GM12878 (cell line): ENCODE results near the gene MAPKBP1. TPM values are rescaled to one million over a fixed set of nuclear protein-coding genes. Genes with fewer than 3 reads are reported as not detected.

Source experiments
- ATAC-seq: fragments of 200-7000 bp; cut with Tn5 transposase; 3 replicates; pipeline ENCODE4 v1.9.1; 2020; ENCODE audit warnings: mild to moderate bottlenecking, moderate library complexity
- BruUV-seq: library from RNA; stranded (reverse); fragments of 400-500 nt; replicated peaks from 2 replicates; lab custom pipeline; 2021; lab: Mats Ljungman, UMichigan
- CTCF ChIA-PET: fragments of 300-600 bp; sonication (Branson Sonifier 250); formaldehyde crosslinking; extraction: SDS; loops from one replicate; lab custom pipeline; 2021; ENCODE audit warnings: inconsistent platforms; lab: Yijun Ruan, JAX
- POLR2A ChIA-PET: fragments of 350-600 bp; formaldehyde crosslinking; extraction: SDS; loops from one replicate; lab custom pipeline; 2021; ENCODE audit warnings: inconsistent platforms; lab: Charles Lee
- RAD21 ChIA-PET: fragments of 300-600 bp; sonication (Branson Sonifier 250); formaldehyde crosslinking; loops from one replicate; lab custom pipeline; 2023; ENCODE audit warnings: antibody characterized with exemption; ENCODE audit not compliant: unreplicated experiment; lab: Charles Lee
- SMC1A ChIA-PET: fragments of 300-600 bp; sonication (Branson Sonifier 250); formaldehyde crosslinking; loops from one replicate; lab custom pipeline; 2023; ENCODE audit not compliant: unreplicated experiment, uncharacterized antibody; lab: Charles Lee
- DNase-seq: peaks from one replicate; pipeline ENCODE4 v3.0.0-alpha.2; 2011; ENCODE audit warnings: low read depth, low spot score
- FAIRE-seq: peaks from 3 replicates; lab custom pipeline; 2011; peaks lifted over from hg19 to GRCh38; lab: Jason Lieb, UNC
- H2AFZ ChIP-seq: 2 replicates; pipeline ENCODE4 v1.6.0; 2011; ENCODE audit warnings: low read depth, low read length, control low read depth; ENCODE audit not compliant: control insufficient read depth
- H3K27ac ChIP-seq: 2 replicates; pipeline ENCODE4 v1.5.1; 2011; ENCODE audit warnings: control low read depth; ENCODE audit not compliant: control insufficient read depth, insufficient read depth
- H3K27me3 ChIP-seq, 2 experiments: replicated peaks in 1 of 2; 2 replicates each; pipeline versions ENCODE4 v1.6.0 to v1.6.1; 2011; ENCODE audit warnings: low read length in 1 of 2; ENCODE audit not compliant: control insufficient read depth in 2 of 2, insufficient read depth in 2 of 2
- H3K36me3 ChIP-seq, 2 experiments: 2 replicates each; pipeline ENCODE4 v1.5.1; 2011; ENCODE audit warnings: low read length in 1 of 2; ENCODE audit not compliant: control insufficient read depth in 2 of 2, insufficient read depth in 2 of 2
- H3K4me1 ChIP-seq: 2 replicates; pipeline ENCODE4 v1.6.1; 2011; ENCODE audit warnings: mild to moderate bottlenecking, low read length, moderate library complexity, mixed read lengths; ENCODE audit not compliant: control insufficient read depth, insufficient read depth
- H3K4me2 ChIP-seq: 2 replicates; pipeline ENCODE4 v1.6.0; 2011; ENCODE audit warnings: control low read depth; ENCODE audit not compliant: control insufficient read depth, insufficient read depth
- H3K4me3 ChIP-seq: fragments of 200-600 bp; sonication (generic); 2 replicates; pipeline ENCODE4 v1.5.1; 2016
- H3K79me2 ChIP-seq: 2 replicates; pipeline ENCODE4 v1.6.0; 2011; ENCODE audit warnings: low read length; ENCODE audit not compliant: control insufficient read depth, insufficient read depth
- H3K9ac ChIP-seq: 2 replicates; pipeline ENCODE4 v1.8.0; 2011; ENCODE audit warnings: low read length, control low read depth, mixed read lengths; ENCODE audit not compliant: control insufficient read depth, insufficient read depth
- H3K9me3 ChIP-seq: replicated peaks from 3 replicates; pipeline ENCODE4 v1.5.1; 2011; ENCODE audit warnings: mild to moderate bottlenecking, low read length; ENCODE audit not compliant: control insufficient read depth, insufficient read depth
- H4K20me1 ChIP-seq: 2 replicates; pipeline ENCODE4 v1.6.0; 2011; ENCODE audit not compliant: control insufficient read depth, insufficient read depth
- BHLHE40 ChIP-seq, 2 experiments: fragments of 450-650 bp in 1 of 2; IDR thresholded peaks; 2 replicates each; pipeline ENCODE4 v1.6.1; 2011 to 2017; ENCODE audit warnings: low read depth in 2 of 2, borderline replicate concordance in 1 of 2, improper control_type of control experiment in 1 of 2, low read length in 1 of 2, mild to moderate bottlenecking in 1 of 2
- CREB1 ChIP-seq: IDR thresholded peaks from 2 replicates; pipeline ENCODE4 v1.6.1; 2012; ENCODE audit warnings: low read depth, mild to moderate bottlenecking, inconsistent platforms
- EP300 ChIP-seq, 2 experiments: fragments of 150-350 bp in 1 of 2; IDR thresholded peaks; 2 replicates each; pipeline ENCODE4 v1.6.1; 2011 to 2012; ENCODE audit warnings: low read depth in 2 of 2, low read length in 2 of 2, borderline replicate concordance in 1 of 2, improper control_type of control experiment in 1 of 2, inconsistent platforms in 1 of 2; ENCODE audit not compliant: control insufficient read depth in 1 of 2
- GABPA ChIP-seq: IDR thresholded peaks from 2 replicates; pipeline ENCODE4 v1.6.1; 2014; ENCODE audit warnings: antibody characterized with exemption, low read depth, mild to moderate bottlenecking, inconsistent platforms
- MYC ChIP-seq: IDR thresholded peaks from 2 replicates; pipeline ENCODE4 v1.6.1; 2011; ENCODE audit warnings: mild to moderate bottlenecking, low read length, moderate library complexity, inconsistent platforms; ENCODE audit not compliant: insufficient read depth, insufficient replicate concordance, insufficient read length, severe bottlenecking
- NR2C2 ChIP-seq: IDR thresholded peaks from 2 replicates; pipeline ENCODE4 v1.6.1; 2011; ENCODE audit warnings: borderline replicate concordance, low read depth; ENCODE audit not compliant: control insufficient read depth, insufficient read length
- PBX3 ChIP-seq: IDR thresholded peaks from 2 replicates; pipeline ENCODE4 v1.6.1; 2011; ENCODE audit warnings: mild to moderate bottlenecking, low read depth, low read length, moderate library complexity; ENCODE audit not compliant: insufficient replicate concordance
- POU2F2 ChIP-seq: IDR thresholded peaks from 3 replicates; pipeline ENCODE4 v1.6.1; 2011; ENCODE audit warnings: low read depth, mild to moderate bottlenecking, low read length, borderline replicate concordance
- RB1 ChIP-seq: fragments of 450-650 bp; formaldehyde crosslinking; IDR thresholded peaks from 2 replicates; pipeline ENCODE4 v1.6.1; 2017; ENCODE audit warnings: mild to moderate bottlenecking, borderline replicate concordance
- RELA ChIP-seq: fragments of 450-650 bp; IDR thresholded peaks from 2 replicates; pipeline ENCODE4 v1.8.0; 2014; ENCODE audit warnings: borderline replicate concordance; ENCODE audit not compliant: partially characterized antibody
- ZNF207 ChIP-seq: fragments of 450-650 bp; IDR thresholded peaks from 2 replicates; pipeline ENCODE4 v1.6.1; 2014; ENCODE audit warnings: antibody characterized with exemption, mild to moderate bottlenecking, borderline replicate concordance
- ZNF622 ChIP-seq: fragments of 450-650 bp; IDR thresholded peaks from 2 replicates; pipeline ENCODE4 v1.6.1; 2017; ENCODE audit warnings: mild to moderate bottlenecking, inconsistent platforms
- WGBS: methylation state at CpG from one replicate; pipeline ENCODE4 v1.1.6; 2016; ENCODE audit warnings: low lambda C conversion rate; ENCODE audit not compliant: insufficient replicate concordance, insufficient coverage; ENCODE audit errors: missing lambda C conversion rate; 5-methylcytosine and 5-hydroxymethylcytosine counted together
- in situ Hi-C: fragments of 300-500 bp; cut with MboI; formaldehyde crosslinking; loops from 9 replicates; pipeline ENCODE4 v1.14.3; 2018; ENCODE audit warnings: mixed read lengths
- intact Hi-C: fragments of 100-400 bp; cut with micrococcal nuclease; formaldehyde crosslinking; loops from one replicate; pipeline ENCODE4 v1.14.2; 2022; ENCODE audit not compliant: unreplicated experiment
- polyA plus RNA-seq, 11 experiments: library from polyadenylated mRNA; depleted of rRNA in 4 of 11; unstranded in 6 of 11; stranded (reverse) in 5 of 11; fragments of >200 nt; fragmentation: Nextera tagmentation in 4 of 11; fragmentation: Illumina TruSeq in 1 of 11; extraction: Ambion mirVana in 4 of 11; extraction: Trizol in 1 of 11; gene quantifications; 1 replicate in 1 of 11; 2 replicates in 10 of 11; pipeline versions ENCODE4 v1.2.1 to v1.2.3, GENCODE V29; 2011 to 2016; ENCODE audit warnings: inconsistent platforms in 2 of 11, missing spikeins in 2 of 11, low read depth in 1 of 11
- total RNA-seq, 4 experiments: library from RNA; depleted of rRNA in 3 of 4; stranded (reverse); fragments of >200 nt in 3 of 4; fragmentation: Illumina TruSeq in 1 of 4; extraction: Trizol in 1 of 4; gene quantifications; 2 replicates each; pipeline versions ENCODE4 v1.2.1 to v1.2.3, GENCODE V29; 2013 to 2021
- TF ChIP-seq, protein P1 (sequence below): fragments of 450-650 bp; IDR thresholded peaks from 2 replicates; pipeline ENCODE4 v1.6.1; 2016; ENCODE audit warnings: mild to moderate bottlenecking

The MAPKBP1 gene
- total and polyA plus RNA-seq, 10 of the 15 experiments (the other 5 are each of a cell fraction or from before 2014, with no cell fraction given): 0.44 to 19.0 (median 7.3) TPM

DNA sequence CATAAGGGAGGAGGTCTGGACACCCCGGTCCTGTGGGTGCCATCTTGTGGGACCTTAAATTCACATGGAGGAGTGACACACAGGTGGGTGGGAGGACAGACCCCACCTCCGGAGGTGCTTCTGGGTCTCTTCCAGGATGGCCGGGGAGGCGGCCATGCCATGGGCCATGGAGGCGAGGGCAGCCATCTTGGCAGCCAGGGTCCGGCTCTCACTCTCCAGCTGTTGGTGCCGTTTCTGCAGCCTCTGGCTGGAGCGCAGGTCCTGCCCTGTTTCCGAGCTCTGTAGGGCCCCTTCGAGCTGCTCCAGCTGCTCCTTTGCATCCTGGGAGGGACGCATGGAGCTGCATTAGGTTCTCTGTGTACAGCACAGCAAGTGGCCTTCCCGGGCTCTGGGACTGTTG is 100.5 kb downstream of the MAPKBP1 start:
- no peak overlapping the region for H3K9ac ChIP-seq
- H3K36me3 ChIP-seq: no peaks in the 10 kb centered on the region
- no peak overlapping the region for H2AFZ ChIP-seq
- no peaks in the 10 kb centered on the region for H4K20me1 ChIP-seq
- SMC1A ChIA-PET: no interaction called here
- CTCF ChIA-PET: no interaction called here
- H3K27ac ChIP-seq: no peak overlapping the region
- POLR2A ChIA-PET: no interaction called here
- FAIRE-seq (no peak), DNase-seq (no peak), ATAC-seq (no peak)
- intact Hi-C loops (no loop called here), in situ Hi-C loops (no loop called here)
- RAD21 ChIA-PET: no interaction called here
- H3K9me3 ChIP-seq: no peaks in the 10 kb centered on the region
- no peak overlapping the region for H3K4me3 ChIP-seq
- H3K79me2 ChIP-seq: no peaks in the 10 kb centered on the region
- WGBS: 52% methylated on average over 12 of the region's 12 CpGs
- no peak for TF ChIP-seq ZNF622
- TF ChIP-seq POU2F2: no peak
- no peak for TF ChIP-seq ZNF207
- no peak for TF ChIP-seq EP300 (IDR thresholded peaks at IDR 0.05; ENCODE audit: borderline replicate concordance in 1 of 2, control insufficient read depth in 1 of 2, low read depth in 2 of 2, low read length in 2 of 2)
- TF ChIP-seq MYC: no peak
- TF ChIP-seq CREB1: no peak
- no peaks in the 10 kb centered on the region; a peak in 2 of 4 replicates for H3K27me3 ChIP-seq
- no peak overlapping the region for H3K4me2 ChIP-seq
- no TSS peak for BruUV-seq
- no peaks in the 10 kb centered on the region for H3K4me1 ChIP-seq

GRCh38 chr15:41876007-41876406 is 101.7 kb downstream of the MAPKBP1 start:
- H3K79me2 ChIP-seq: no peaks in the 10 kb centered on the region
- FAIRE-seq (no peak), DNase-seq (no peak), ATAC-seq (no peak)
- H3K27me3 ChIP-seq: no peaks in the 10 kb centered on the region; a peak in 2 of 4 replicates
- ChIA-PET POLR2A (no interaction called here), RAD21 (no interaction called here), SMC1A (no interaction called here), CTCF (no interaction called here)
- H3K4me1 ChIP-seq: no peaks in the 10 kb centered on the region
- H3K27ac ChIP-seq: no peak overlapping the region
- no peak overlapping the region for H3K4me2 ChIP-seq
- no peaks in the 10 kb centered on the region for H4K20me1 ChIP-seq
- in situ Hi-C loops: no loop called here
- H3K4me3 ChIP-seq: no peak overlapping the region
- no peak overlapping the region for H2AFZ ChIP-seq
- H3K9ac ChIP-seq: no peak overlapping the region
- WGBS: 32% methylated on average over 13 of the region's 13 CpGs
- no peaks in the 10 kb centered on the region for H3K36me3 ChIP-seq
- intact Hi-C loops: no loop called here
- H3K9me3 ChIP-seq: no peaks in the 10 kb centered on the region
- BruUV-seq: no TSS peak
- no peak for TF ChIP-seq RELA
- no peak for TF ChIP-seq PBX3
- no peak for TF ChIP-seq GABPA
- no peak for TF ChIP-seq BHLHE40 (IDR thresholded peaks at IDR 0.05; ENCODE audit: borderline replicate concordance in 1 of 2, low read depth in 2 of 2, low read length in 1 of 2)
- TF ChIP-seq CREB1: no peak
- no peak for TF ChIP-seq RB1
- TF ChIP-seq NR2C2: no peak
- TF ChIP-seq, protein P1, sequence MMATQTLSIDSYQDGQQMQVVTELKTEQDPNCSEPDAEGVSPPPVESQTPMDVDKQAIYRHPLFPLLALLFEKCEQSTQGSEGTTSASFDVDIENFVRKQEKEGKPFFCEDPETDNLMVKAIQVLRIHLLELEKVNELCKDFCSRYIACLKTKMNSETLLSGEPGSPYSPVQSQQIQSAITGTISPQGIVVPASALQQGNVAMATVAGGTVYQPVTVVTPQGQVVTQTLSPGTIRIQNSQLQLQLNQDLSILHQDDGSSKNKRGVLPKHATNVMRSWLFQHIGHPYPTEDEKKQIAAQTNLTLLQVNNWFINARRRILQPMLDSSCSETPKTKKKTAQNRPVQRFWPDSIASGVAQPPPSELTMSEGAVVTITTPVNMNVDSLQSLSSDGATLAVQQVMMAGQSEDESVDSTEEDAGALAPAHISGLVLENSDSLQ: no peak
